ENCODE data around the gene SAMD4B.
A peak's percentile ranks its signal among the peaks of the same experiment; 100 is the strongest.
"Not testable (repeated sequence)": the region's sequence is repeated elsewhere in the genome, so short reads cannot be mapped to it uniquely, and the experiment has no call there.

Gene SAMD4B

DNA sequence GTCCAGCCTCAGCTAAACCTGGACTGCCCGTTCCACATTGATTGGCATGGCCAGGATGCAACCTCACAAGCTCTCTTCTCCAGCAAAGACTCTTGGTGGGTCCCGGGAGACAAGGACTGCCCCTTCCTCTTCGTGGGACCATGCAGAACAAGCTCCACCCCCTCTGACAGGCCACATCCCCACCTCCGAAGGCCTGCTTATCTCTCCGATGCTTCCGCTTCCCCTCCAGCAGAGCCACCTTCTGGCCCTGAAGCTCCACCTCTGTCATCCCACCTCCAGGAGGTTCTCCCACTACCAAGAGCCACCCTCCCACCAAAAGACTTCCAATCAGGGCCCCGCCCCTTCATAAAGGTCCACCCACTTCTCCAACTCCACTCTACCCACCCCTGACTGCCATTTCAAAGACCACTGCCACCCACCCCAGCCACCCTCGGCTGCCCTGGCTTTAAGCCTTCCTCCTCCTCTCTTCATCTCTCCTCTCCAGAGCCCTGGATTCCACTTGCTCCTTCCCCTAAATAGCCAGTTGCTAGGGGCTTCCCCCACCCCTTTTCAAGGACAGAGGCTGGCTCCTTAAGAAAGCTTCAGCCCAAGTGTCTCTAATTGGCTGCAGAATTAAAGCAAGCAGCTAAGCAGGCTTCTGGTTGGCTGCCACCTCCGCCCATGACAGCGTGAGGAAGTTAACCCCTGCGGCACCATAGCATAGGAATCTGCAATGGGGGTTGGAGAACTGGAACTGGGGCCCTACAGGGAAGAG is 31.5 kb upstream of the SAMD4B start:
- no peak for DNase-seq (ENCODE audit: low spot score)

DNA sequence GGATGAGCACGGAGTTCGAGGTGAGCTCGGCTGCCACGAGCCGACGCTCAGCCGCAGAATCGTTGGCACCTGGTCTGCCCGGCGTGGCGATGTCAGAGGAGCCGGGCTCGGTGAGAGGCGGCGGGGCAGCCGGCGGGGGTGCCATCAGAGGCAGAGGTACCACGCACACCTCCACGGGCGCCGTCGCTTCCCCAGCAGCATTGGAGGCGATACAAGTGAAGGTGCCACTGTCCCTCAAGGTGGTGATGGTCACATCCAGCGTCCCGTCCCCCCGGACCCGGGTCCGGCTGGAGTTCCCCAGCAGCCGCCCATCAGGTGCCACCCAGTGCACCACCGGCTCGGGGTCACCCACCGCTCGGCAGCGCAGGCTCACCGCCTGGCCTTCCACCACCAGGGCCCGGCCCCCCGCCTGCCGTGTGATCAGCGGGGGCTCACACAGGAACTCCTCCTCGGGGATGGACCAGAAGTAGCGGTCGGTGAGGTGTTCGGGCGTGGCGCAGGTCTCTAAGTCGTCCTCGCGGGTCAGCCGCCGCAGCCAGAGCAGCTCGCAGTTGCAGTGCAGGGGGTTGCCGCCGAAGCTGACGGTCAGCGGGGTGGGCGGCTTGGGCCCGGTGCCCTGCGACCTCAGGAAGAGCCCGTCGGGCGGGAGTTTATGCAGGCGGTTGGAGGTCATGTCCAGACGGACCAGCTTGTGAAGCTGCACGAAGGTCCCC is 28.0 kb upstream of the SAMD4B start:
- DNase-seq (ENCODE audit: low spot score) = no peak

DNA sequence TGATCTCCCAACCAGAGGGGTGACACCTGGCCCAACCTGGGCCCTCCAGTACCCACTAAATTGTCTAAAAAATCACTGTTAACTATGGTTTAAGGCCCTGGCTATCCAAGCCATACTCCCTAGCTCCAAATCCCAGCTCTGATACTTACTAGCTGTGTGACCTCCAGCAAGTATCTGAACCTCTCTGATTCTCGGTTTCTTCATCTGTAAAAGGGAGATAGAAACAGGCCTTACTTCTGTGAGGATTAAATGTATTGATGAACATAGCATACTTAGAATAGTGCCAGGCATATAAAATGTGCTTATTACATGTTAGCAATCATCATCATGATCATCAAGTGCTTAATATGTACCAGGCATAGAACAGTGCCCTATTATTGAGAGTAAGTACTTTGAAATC is 26.3 kb upstream of the SAMD4B start:
- DNase-seq (ENCODE audit: low spot score) = no peak

DNA sequence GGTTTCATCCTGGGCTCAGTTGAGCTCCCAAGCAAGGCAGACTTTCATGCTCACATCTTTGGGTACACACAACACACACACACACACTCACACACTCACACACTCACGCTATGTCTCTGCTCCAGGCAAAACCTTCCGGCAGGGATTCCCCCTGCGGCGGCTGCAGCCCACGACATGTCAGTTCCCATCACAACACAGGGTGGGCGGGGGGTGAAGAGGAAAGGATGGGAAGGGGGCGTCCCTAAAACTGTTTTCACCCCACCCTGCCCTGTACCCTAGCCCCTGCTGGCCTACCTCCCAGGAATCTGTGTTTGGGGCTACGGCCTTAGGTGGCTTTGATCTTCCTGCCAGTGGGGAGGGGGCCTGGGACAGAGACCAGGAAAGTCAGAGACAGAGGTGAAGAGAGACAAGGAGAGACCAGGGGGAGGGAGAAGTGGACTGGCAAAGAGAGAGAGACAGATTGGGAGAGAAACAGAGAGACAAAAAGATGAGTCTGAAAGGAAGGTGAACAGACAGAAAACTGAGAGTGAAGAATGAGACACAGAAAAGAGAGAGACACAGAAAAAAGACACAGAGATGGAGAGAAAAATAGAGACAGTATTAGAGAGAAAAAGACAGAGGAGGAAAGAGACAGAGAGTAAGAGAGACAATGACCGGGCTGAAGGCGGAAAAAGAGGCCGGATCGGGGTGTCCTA is 25.4 kb upstream of the SAMD4B start:
- DNase-seq (ENCODE audit: low spot score) = no peak

DNA sequence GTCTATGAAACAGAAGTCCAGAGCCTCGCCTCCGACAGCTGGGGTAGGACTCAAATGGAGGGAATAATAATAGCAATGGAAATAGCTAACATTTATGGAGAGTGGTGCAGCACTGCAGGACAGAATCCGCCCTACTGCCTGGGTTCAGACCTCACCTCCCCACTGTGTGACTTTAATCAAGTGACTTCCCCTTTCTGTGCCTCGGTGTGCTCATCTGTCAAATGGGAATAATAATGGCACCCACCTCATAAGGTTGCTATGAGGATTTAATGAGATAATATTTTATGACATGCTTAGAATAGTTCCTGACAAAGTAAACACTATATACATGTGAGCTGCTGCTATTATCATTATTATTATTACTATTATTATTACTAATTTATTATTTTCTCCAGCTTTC is 24.7 kb upstream of the SAMD4B start:
- no peak for DNase-seq (ENCODE audit: low spot score)

DNA sequence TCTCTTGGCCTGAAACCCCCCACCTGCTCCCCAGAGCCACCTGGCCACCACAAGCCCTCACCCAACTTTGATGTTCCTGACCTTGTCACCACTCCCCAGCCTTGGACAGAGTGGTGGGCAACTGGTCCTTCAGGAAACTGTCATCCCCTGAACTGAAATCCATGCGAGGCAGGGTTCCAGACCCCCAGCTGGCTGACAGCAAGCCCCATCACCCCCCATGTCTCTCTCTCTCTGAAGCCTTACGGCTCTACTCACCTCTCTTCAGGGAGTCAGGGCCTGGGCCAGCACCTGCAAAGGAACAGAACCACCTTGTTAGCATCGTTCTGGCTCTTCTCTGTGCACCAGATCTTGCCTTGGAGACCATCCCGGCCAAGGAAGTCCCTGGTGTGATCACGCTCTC is 24.1 kb upstream of the SAMD4B start:
- DNase-seq (ENCODE audit: low spot score) = no peak

DNA sequence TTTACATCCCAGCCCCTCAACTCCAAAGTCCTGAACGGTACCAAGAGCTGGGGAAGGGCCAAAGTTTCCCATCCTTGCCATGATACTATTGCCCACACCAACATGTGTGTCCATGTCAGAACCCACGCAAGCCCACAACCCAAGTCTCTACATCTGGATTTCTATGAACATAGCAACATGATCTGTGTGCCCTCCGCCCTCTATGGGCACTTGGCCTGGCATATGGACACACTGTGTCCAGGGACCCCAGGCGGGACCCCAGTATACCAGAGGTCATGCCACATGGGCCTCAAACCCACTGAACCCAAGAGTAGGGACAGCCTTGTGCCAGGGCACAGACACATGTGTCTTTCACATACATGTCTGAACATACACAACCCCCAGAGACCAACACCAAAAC is 23.5 kb upstream of the SAMD4B start:
- no peak for DNase-seq (ENCODE audit: low spot score)

DNA sequence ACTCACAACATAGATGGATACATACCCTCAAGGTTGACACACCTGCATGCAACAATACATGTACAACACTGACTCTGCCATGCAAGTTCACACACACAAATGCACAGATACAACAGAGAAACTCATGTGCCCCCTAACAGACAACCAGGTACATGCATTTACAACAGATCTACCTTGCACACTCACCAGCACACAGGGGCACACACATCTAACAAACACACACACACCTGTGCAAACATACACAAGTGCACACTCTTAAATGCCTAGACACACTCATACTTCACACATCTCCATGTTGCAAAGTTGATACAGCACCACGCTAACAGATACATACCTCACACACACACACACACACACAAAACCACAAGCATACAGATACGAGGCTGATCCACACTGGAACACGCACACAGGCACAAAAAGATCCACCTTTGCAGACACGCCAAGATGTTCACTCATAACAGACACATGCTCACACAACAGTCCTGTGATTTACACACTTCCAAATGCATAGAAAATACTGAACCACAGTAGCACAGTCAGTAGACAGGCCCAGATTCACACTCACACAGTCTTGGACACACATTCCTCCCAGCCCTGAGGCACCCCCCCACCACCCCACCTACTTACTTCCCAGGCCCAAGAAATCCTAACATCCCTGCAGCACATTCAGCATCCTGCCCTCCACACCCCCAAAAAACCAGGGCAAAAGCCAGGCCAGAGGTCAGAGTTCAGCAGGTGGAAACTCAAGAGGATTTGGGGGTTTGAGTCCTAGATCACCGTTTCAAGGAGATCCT is 22.9 kb upstream of the SAMD4B start:
- no peak for DNase-seq (ENCODE audit: low spot score)

DNA sequence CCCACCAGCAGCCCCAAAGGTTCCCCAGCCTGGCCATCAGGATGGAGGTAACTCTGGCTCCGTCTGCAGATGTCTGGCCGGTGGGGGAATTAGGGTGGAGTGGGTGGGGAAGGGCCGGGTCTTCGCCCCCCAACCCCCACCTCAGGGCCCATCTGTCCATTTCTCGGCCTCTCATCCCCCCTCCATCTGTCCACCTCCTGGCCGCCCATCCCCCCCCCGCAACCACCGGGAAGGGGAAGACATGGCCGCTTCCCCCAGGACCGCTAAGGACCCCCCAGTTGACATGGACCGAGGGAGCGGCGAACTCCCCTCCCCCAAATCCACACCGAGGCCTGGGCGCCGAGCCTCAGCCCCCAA is 22.4 kb upstream of the SAMD4B start:
- no peak for DNase-seq (ENCODE audit: low spot score)

DNA sequence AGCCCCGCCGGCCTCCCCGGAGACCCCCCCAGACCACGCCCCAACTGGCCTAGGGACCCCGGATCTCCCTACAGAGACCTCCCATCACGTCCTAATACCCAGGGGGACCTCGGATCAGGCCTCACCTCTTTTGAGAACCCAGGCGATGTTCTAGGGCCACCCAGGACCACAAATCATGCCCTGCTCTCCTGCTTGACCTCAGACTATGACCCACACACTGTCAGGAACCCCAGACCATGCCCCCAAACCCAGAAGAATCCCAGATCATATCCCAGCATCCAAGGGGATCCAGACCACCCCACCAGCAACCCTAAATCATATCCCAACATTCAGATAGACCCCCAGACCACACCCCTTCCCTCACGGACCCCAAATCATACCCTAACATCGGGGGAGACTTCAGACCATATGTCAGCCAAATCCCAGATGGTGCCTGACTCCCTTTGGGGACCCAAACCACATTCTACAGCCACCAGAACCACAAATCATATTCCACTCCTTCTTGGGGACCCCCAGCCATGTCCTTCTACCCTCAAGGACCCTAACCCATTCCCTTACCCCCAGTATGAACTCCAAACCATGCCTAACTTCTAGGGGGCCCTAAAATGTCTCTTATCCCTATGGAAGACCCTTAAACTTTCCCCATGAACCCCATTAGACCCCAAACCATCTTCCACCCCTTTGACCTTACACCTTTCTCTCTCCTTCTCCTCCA is 20.9 kb upstream of the SAMD4B start:
- DNase-seq (ENCODE audit: low spot score) = no peak

DNA sequence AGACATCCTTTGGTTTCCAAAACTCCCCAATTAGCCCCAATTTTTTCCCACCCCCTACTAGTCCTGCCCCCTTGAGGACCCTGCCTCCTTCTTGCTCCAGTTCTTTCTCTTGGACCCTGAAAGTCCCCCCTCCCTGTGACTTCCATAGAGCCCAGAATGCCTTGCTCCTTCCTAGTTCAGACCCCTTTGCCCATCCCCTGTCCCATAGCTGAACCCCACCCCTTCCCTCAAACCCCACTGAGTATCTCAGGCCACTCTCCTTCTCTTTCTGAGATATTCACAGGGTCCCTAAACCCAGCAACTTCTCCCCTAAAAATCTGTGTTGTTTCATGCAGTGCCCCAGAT is 20.4 kb upstream of the SAMD4B start:
- no peak for DNase-seq (ENCODE audit: low spot score)

DNA sequence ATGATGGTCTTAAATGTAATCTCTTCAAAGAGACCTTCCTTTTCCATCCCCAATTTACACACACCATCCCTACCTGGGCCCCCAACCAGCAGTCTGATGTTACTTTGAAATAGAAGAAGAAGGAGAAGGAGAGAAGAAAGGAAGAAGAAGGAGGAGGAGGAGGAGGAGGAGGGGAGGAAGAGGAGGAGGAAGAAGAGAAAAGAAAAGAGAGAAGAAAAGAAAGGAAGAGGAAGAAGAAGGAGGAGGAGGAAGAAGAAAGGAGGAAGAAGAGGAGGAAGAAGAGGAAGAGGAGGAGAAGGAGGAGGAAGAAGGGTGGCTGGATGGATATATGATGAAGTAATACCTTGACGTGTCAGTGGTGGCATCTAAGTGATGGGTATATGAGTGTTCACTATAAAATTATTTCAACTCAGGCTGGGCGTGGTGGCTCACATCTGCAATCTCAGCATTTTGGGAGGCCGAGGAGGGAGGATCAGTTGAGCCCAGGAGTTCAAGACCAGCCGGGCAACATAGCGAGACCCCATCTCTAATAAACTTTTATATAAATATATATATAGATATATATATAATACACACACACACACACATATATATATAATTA is 17.9 kb upstream of the SAMD4B start:
- DNase-seq (ENCODE audit: low spot score) = no peak

DNA sequence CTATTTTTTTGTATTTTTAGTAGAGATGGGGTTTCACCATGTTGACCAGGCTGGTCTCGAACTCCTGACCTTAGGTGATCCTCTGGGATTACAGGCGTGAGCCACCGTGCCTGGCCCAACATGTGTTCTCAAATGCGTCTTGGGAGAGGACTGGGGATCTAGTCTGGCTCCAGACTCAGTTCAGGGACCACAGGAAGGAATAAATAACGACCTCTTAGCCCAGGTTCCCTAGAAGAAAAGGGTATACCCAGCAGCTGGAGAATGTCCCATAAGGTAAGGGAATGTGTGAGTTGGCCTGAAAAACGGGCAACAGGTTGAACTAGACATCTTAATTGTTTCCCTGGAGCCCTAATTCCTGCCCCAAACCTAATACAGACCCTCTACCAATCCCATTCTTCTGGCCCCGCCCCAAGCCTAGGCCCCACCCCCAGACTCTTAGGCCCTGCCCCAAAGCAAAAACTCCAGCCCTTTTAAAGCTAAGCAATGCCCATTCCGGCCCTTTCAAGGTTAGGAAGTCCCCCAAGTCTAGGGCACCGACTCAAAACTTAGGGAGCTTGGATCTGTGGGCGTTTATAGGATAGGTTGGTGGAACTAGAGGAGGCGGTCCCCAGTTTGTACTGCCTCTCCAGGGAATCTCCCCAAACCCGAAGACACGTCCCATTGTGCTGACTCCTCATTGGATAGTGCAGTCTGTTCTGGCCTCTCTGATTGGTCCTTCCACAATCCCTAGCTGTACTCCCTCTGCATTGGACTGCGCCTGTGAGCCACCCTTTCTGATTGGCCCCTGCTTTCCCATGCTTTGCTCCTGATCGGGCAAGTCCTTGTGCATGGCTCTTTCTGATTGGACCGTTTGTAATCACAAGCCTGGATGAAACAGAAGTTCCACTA is 16.2 kb upstream of the SAMD4B start:
- DNase-seq (ENCODE audit: low spot score) = peak; percentile 61

DNA sequence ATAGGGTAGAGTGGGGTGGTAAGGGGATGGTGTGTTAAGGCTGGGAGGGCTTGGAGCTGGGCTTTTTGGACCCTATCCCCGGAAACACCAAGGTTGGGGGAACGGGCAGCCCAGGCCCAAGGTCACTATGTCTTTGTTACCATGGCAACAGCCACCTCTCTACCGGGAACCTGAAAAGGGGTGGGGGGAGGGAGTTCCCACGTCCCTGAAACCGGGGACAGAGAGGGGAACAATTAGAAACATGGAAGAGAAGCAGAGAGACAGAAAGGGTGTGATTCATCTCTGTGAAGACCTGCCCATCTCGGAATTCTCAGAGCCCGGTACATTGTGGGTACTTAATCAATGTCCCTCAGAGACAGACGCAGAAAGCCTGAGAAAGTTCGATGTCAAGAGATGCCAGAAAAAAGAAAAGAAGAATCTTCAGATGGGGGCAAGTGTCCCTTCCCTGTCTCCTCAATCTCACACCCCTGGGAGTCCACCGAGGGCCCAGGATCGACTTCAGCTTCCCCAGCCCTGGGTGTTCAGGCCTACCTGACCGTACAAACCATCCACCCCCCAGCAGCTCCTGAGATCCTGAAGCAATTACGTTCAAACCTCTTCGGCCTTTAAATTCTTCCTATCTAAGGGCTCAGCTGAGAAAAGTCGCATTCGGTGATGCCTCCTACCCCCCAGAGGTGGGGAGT is 14.7 kb upstream of the SAMD4B start:
- DNase-seq (ENCODE audit: low spot score) = no peak

DNA sequence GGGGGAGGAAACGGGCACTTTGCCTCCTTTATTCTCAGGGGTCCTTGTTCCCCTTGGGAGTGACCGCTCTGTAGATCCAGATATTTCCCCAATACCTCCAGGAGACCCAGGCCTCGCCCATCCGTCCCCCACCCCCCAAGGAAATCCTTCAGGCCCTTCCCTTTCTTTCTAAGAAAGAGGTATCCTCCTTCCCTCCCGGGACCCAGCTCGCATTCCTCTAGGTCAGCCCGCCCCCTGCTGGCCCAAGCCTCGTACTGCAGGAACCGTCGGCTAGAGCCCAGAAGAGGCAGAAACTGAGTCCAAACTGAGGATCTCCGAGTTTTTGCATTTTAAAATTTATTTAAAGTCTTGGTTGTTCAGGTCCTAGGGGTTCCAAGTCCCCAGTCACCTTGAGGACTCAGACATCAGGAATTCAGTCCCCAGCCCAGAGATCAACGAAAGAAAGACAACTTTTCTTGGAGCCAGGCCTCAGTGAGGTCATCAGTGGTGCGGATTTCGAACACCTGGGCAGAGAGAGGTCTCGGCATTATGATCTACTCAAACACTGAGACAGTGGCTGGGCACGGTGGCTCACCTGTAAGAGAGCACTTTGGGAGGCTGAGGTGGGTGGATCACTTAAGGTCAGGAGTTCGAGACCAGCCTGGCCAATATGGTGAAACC is 14.0 kb upstream of the SAMD4B start:
- DNase-seq (ENCODE audit: low spot score) = peak; percentile 64

DNA sequence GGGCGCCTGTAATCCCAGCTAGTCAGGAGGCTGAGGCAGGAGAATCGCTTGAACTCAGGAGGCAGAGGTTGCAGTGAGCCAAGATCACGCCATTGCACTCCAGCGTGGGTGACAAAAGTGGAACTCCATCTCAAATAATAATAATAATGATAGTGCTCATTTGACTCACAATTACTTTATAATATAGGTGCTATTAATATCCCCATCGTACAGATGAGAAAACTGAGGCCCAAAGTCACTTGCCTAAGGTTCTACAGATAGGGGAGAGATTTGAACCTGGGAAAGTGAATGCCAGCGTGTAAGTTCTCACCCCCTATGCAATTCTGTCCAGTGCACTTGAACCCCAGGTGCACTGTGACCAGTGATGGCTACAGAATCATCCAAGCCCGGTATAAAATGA is 12.3 kb upstream of the SAMD4B start:
- DNase-seq (ENCODE audit: low spot score) = no peak

DNA sequence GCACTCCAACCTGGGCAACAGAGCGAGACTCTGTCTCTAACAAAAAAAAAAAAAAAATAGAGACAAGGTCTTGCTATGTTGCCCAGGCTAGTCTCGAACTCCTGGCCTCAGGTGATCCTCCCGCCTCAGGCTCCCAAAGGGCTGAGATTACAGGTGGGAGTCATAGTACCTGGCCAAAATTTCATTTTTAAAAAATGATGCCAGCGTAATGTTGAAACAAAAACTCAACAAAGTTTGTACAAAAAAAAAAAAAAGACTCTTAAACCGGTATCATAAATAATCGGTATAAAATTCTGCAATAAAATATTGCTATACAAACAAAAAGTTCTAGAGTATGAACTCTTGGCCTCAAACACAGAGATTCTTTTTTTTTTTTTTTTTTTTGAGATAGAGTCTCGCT is 9.9 kb upstream of the SAMD4B start:
- no peak for DNase-seq (ENCODE audit: low spot score)

DNA sequence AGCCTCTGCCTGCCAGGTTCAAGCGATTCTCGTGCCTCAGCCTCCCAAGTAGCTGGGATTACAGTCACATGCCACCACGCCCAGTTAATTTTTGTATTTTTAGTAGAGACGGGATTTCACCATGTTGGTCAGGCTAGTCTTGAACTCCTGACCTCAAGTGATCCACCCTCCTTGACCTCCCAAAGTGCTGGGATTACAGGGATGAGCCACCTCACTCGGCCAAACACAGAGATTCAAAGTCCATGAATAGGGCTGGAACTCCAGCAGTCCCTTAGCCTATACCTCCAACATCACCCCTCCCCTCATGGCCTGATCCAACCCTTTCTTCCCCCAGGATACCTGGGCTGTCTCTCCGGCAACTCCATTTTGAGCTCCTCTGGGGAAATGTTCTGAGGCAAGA is 9.5 kb upstream of the SAMD4B start:
- DNase-seq (ENCODE audit: low spot score) = not testable (repeated sequence)

DNA sequence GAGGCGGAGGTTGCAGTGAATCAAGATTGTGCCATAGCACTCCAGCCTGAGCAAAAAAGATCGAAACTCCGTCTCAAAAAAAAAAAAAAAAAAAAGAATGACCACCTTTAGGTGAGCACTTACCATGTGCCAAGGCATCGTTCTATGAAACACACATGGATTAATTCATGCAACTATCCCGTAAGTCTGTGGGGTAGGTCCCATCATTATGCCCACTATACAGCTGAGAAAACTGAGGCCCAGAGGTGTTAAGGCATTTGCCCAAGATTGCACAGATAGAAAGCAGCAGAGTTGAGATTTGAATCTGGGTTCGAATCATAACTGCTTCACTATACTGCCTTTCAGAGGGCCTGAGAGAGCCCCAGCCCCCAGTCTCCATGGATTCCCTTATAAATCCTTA is 8.7 kb upstream of the SAMD4B start:
- DNase-seq (ENCODE audit: low spot score) = no peak
